ENCODE data around the gene PCDHGA2.
"Not testable (repeated sequence)": the region's sequence is repeated elsewhere in the genome, so short reads cannot be mapped to it uniquely, and the experiment has no call there.

Gene PCDHGA2

DNA sequence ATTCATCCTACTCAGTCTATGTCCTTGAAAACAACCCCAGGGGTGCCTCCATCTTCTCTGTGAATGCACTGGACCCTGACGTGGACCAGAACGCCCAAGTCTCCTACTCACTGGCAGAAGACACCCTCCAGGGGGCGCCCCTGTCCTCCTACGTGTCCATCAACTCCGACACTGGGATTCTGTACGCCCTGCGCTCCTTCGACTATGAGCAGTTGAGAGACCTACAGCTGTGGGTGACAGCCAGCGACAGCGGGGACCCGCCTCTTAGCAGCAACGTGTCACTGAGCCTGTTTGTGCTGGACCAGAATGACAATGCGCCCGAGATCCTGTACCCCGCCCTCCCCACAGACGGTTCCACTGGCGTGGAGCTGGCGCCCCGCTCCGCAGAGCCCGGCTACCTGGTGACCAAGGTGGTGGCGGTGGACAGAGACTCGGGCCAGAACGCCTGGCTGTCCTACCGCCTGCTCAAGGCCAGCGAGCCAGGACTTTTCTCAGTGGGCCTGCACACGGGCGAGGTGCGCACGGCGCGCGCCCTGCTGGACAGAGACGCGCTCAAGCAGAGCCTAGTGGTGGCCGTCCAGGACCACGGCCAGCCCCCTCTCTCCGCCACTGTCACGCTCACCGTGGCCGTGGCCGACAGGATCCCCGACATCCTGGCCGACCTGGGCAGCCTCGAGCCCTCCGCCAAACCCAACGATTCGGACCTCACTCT, 37.0 kb downstream of the PCDHGA2 start:
- not testable (repeated sequence) for ATAC-seq (replicated peaks); H3K4me3 Mint-ChIP-seq; H3K4me1 Mint-ChIP-seq (ENCODE audit: low read depth in 2 of 2); H3K36me3 Mint-ChIP-seq (ENCODE audit: insufficient read depth); H3K27ac Mint-ChIP-seq; H3K9me3 Mint-ChIP-seq; DNase-seq
- H3K27me3 Mint-ChIP-seq, result peaks cover 18 to 42% of the 10 kb centered on the region in 2 donors

DNA sequence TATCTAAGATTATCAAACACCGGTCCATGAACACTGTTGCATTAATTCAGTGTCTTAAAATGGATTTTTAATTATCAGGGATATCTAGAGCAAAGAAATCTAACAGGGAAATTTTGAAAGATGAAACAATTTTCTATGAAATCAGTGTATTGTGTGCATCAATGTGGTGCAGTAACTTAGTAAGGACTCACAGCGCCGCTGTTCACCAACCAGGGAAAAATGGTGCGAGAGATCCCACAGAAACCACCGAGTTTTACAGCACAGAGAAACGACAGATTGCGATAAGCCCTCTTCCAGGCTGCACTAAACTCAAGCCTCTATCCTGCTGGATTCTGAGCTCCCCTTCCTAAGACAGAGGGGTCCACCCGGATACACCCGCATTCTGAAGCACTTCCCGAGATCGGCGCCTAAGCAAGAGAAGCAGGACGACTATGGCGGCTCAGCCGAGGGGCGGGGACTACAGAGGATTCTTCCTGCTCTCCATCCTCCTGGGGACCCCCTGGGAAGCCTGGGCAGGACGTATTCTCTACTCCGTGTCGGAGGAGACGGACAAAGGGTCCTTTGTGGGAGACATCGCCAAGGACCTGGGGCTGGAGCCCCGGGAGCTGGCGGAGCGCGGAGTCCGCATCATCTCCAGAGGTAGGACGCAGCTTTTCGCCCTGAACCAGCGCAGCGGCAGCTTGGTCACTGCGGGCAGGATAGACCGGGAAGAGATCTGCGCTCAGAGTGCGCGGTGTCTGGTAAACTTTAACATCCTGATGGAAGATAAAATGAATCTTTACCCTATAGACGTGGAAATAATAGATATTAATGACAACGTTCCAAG, 44.1 kb downstream of the PCDHGA2 start, which contains the start of gene PCDHGA7:
Gene PCDHGA7 (plus strand): TSS at position 274 of the 826 bp plus-strand sequence. CDS start 158 bp downstream, at position 432.
- DNase-seq (no peak), ATAC-seq (replicated peaks) (no peak)
- peaks cover 51 to 59% of the 10 kb centered on the region in 2 donors for H3K27me3 Mint-ChIP-seq
- peak within 1 kb of the TSS; percentile 48 to 70 for H3K4me3 Mint-ChIP-seq
- H3K9me3 Mint-ChIP-seq, result peaks cover 0 to 10% of the 10 kb centered on the region in 2 donors
- no peaks in the 10 kb centered on the region for H3K36me3 Mint-ChIP-seq (ENCODE audit: insufficient read depth)
- no peak within 1 kb of the TSS for H3K27ac Mint-ChIP-seq
- H3K4me1 Mint-ChIP-seq (ENCODE audit: low read depth in 2 of 2), result no peaks in the 10 kb centered on the region

DNA sequence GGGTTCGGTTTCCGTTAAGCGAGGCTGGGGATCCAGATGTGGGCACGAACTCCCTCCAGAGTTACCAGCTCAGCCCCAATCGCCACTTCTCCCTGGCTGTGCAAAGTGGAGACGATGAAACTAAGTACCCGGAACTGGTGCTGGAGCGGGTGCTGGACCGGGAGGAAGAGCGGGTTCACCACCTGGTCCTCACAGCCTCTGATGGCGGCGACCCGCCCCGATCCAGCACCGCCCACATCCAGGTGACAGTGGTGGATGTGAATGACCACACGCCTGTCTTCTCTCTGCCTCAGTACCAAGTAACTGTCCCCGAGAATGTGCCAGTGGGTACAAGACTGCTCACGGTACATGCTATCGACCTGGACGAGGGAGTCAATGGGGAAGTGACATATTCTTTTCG, 44.8 kb downstream of the PCDHGA2 start:
- ATAC-seq (replicated peaks) (no peak), DNase-seq (no peak)
- peaks cover 0 to 10% of the 10 kb centered on the region in 2 donors for H3K9me3 Mint-ChIP-seq
- no peak overlapping the region for H3K27ac Mint-ChIP-seq
- H3K27me3 Mint-ChIP-seq, result peaks cover 53 to 62% of the 10 kb centered on the region in 2 donors
- H3K4me3 Mint-ChIP-seq, result peak overlapping the region in 1 of 2 donors; percentile 48
- no peaks in the 10 kb centered on the region for H3K4me1 Mint-ChIP-seq (ENCODE audit: low read depth in 2 of 2)
- no peaks in the 10 kb centered on the region for H3K36me3 Mint-ChIP-seq (ENCODE audit: insufficient read depth)

DNA sequence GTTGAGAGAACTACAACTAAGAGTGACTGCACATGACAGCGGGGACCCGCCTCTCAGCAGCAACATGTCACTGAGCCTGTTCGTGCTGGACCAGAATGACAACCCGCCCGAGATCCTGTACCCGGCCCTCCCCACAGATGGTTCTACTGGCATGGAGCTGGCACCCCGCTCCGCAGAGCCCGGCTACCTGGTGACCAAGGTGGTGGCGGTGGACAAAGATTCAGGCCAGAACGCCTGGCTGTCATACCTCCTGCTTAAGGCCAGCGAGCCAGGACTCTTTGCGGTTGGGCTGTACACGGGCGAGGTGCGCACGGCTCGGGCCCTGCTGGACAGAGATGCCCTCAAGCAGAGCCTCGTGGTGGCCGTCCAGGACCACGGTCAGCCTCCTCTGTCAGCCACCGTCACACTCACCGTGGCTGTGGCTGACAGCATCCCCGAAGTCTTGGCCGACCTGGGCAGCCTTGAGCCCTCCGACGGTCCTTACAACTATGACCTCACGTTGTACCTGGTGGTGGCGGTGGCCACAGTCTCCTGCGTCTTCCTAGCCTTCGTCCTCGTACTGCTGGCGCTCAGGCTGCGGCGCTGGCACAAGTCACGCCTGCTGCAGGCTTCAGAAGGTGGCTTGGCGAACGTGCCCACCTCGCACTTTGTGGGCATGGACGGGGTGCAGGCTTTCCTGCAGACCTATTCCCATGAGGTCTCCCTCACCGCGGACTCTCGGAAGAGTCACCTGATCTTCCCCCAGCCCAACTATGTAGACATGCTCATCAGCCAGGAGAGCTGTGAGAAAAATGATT, 46.1 kb downstream of the PCDHGA2 start:
- no peak overlapping the region for H3K27ac Mint-ChIP-seq
- H3K4me3 Mint-ChIP-seq, result no peak overlapping the region
- DNase-seq, result no peak
- no peak for ATAC-seq (replicated peaks)
- H3K4me1 Mint-ChIP-seq (ENCODE audit: low read depth in 2 of 2), result no peaks in the 10 kb centered on the region
- no peaks in the 10 kb centered on the region for H3K36me3 Mint-ChIP-seq (ENCODE audit: insufficient read depth)
- peaks cover 58 to 68% of the 10 kb centered on the region in 2 donors for H3K27me3 Mint-ChIP-seq
- peaks cover 2 to 11% of the 10 kb centered on the region in 2 donors for H3K9me3 Mint-ChIP-seq

DNA sequence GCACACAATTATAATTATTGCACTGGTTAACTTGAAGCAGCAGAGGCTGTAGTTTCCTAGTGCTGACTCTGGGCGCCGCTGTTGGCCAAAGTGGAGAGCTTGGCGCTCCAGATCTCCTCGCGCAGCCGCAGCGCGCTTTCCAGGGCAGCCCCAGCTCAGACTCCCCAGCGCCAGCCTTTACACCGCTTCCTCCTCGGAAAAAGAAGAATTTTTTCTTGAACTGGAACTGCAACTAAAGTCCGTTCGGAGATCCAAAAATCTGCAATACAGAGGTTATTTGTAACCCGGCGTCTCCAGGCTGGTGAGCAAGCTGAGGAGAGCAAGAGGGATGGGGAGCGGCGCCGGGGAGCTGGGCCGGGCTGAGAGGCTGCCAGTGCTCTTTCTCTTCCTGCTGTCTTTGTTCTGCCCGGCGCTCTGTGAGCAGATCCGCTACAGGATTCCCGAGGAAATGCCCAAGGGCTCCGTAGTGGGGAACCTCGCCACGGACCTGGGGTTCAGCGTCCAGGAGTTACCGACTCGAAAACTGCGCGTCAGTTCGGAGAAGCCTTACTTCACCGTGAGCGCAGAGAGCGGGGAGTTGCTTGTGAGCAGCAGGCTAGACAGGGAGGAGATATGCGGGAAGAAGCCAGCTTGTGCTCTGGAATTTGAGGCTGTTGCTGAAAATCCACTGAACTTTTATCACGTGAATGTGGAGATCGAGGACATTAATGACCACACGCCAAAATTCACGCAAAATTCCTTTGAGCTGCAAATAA, 49.2 kb downstream of the PCDHGA2 start, which contains the start of gene PCDHGB4:
Gene PCDHGB4 (plus strand): TSS at position 142 of the 755 bp plus-strand sequence. CDS start 187 bp downstream, at position 329.
- not testable (repeated sequence) for H3K27ac Mint-ChIP-seq; H3K4me1 Mint-ChIP-seq (ENCODE audit: low read depth in 2 of 2); H3K36me3 Mint-ChIP-seq (ENCODE audit: insufficient read depth); DNase-seq
- Mint-ChIP-seq H3K27me3 (peaks cover 59 to 87% of the 10 kb centered on the region in 2 donors), H3K9me3 (peaks cover 4 to 17% of the 10 kb centered on the region in 2 donors), H3K4me3 (peak within 1 kb of the TSS; percentile 22 to 52)
- ATAC-seq (replicated peaks), result peak; percentile 49

DNA sequence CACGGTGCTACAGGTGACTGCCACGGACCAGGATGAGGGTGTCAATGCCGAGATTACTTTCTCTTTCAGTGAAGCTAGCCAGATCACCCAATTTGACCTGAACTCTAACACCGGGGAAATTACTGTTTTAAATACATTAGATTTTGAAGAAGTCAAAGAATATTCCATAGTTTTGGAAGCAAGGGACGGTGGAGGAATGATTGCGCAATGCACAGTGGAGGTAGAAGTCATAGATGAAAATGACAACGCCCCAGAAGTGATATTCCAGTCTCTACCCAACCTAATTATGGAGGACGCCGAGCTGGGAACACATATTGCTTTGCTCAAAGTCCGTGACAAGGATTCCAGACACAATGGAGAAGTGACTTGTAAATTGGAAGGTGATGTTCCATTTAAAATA, 50.1 kb downstream of the PCDHGA2 start:
- no peak for ATAC-seq (replicated peaks)
- H3K36me3 Mint-ChIP-seq (ENCODE audit: insufficient read depth), result peaks cover 2% of the 10 kb centered on the region
- H3K4me1 Mint-ChIP-seq (ENCODE audit: low read depth in 2 of 2), result peaks cover 0 to 3% of the 10 kb centered on the region in 2 donors
- H3K27me3 Mint-ChIP-seq, result peaks cover 54 to 87% of the 10 kb centered on the region in 2 donors
- peaks cover 4 to 17% of the 10 kb centered on the region in 2 donors for H3K9me3 Mint-ChIP-seq
- no peak overlapping the region for H3K4me3 Mint-ChIP-seq
- DNase-seq, result no peak
- H3K27ac Mint-ChIP-seq, result no peak overlapping the region

DNA sequence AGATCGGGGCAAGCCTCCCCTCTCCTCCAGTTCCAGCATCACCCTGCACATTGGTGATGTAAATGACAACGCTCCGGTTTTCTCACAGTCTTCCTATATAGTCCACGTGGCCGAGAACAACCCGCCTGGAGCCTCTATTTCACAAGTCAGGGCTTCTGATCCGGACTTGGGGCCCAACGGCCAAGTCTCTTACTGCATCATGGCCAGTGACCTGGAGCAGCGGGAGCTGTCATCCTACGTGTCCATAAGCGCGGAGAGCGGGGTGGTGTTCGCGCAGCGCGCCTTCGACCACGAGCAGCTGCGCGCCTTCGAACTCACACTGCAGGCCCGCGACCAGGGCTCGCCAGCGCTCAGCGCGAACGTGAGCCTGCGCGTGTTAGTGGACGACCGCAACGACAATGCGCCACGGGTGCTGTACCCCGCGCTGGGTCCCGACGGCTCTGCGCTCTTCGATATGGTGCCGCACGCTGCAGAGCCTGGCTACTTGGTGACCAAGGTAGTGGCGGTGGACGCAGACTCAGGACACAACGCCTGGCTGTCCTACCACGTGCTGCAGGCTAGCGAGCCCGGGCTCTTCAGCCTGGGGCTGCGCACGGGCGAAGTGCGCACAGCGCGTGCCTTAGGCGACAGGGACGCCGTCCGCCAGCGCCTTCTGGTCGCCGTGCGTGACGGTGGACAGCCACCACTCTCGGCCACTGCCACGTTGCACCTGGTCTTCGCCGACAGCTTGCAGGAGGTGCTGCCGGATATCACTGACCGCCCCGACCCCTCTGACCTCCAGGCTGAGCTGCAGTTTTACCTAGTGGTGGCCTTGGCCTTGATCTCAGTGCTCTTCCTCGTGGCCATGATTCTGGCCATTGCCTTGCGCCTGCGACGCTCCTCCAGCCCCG, 50.8 kb downstream of the PCDHGA2 start:
- H3K27ac Mint-ChIP-seq, result no peak overlapping the region
- H3K36me3 Mint-ChIP-seq (ENCODE audit: insufficient read depth), result peaks cover 6% of the 10 kb centered on the region
- ATAC-seq (replicated peaks) (no peak), DNase-seq (no peak)
- H3K9me3 Mint-ChIP-seq, result peaks cover 6 to 24% of the 10 kb centered on the region in 2 donors
- H3K4me1 Mint-ChIP-seq (ENCODE audit: low read depth in 2 of 2), result peaks cover 0 to 3% of the 10 kb centered on the region in 2 donors
- H3K27me3 Mint-ChIP-seq, result peaks cover 54 to 87% of the 10 kb centered on the region in 2 donors
- H3K4me3 Mint-ChIP-seq, result no peak overlapping the region

DNA sequence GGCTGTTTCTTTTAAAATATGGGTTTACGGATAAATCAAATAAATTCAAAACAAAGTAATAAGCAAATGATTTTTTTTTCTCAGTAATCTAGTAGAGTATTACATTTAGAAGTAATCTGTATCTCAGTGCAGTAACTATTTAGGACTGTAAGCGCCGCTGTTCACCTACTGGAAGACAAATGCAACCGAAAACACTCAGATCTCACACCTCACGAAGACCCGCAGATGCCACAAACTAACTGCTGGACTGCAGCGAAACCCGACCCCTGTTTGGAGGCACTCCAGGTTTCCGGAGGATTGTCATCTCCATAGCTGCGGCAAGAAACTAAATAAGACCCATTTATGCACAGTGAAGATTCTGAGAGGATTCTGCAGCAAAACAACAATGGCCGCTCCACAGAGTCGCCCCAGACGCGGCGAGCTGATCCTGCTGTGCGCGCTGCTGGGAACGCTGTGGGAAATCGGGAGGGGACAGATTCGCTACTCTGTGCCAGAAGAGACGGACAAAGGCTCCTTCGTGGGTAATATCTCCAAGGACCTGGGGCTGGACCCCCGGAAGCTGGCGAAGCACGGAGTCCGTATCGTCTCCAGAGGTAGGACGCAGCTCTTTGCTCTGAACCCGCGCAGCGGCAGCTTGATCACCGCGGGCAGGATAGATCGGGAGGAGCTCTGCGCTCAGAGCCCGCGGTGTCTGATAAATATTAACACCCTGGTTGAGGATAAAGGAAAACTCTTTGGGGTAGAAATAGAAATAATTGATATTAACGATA, 54.1 kb downstream of the PCDHGA2 start, which contains the start of gene PCDHGA8:
Gene PCDHGA8 (plus strand): TSS at position 205 of the 770 bp plus-strand sequence. CDS start 181 bp downstream, at position 386.
- DNase-seq (no peak), ATAC-seq (replicated peaks) (no peak)
- H3K27me3 Mint-ChIP-seq, result peaks cover 36 to 80% of the 10 kb centered on the region in 2 donors
- H3K36me3 Mint-ChIP-seq (ENCODE audit: insufficient read depth), result peaks cover 7% of the 10 kb centered on the region
- no peak within 1 kb of the TSS for H3K27ac Mint-ChIP-seq
- peaks cover 0 to 3% of the 10 kb centered on the region in 2 donors for H3K4me1 Mint-ChIP-seq (ENCODE audit: low read depth in 2 of 2)
- H3K9me3 Mint-ChIP-seq, result peaks cover 6 to 14% of the 10 kb centered on the region in 2 donors
- no peak within 1 kb of the TSS for H3K4me3 Mint-ChIP-seq
